Upper lobe of left lung (tissue), 4 donors: ENCODE results near the gene POLR3E.

ENCODE experiments used
- EP300 ChIP-seq, 4 donors: sonication (generic); formaldehyde crosslinking; IDR thresholded peaks; one replicate each; pipeline ENCODE4 v1.5.1; 2017; ENCODE audit warnings: antibody characterized with exemption in 4 of 4, control low read depth in 2 of 4
- POLR2A ChIP-seq, 4 donors: fragments of 450-650 bp; IDR thresholded peaks; one replicate each; pipeline ENCODE4 v1.5.1; 2016 to 2017; ENCODE audit warnings: antibody characterized with exemption in 4 of 4, mild to moderate bottlenecking in 2 of 4
- POLR2AphosphoS5 ChIP-seq, 2 donors: sonication (generic); formaldehyde crosslinking; IDR thresholded peaks; one replicate each; pipeline ENCODE4 v1.5.1; 2017; ENCODE audit warnings: antibody characterized with exemption in 2 of 2
- TF ChIP-seq, protein P1 (sequence below), 6 experiments: fragments of 450-650 bp in 4 of 6; fragments of 200-600 bp in 2 of 6; sonication (generic) in 2 of 6; IDR thresholded peaks; one replicate each; pipeline ENCODE4 v1.5.1; 2016 to 2019; ENCODE audit warnings: antibody characterized with exemption in 6 of 6

- no peak for TF ChIP-seq POLR2A (IDR thresholded peaks at IDR 0.05)
- TF ChIP-seq, protein P1, sequence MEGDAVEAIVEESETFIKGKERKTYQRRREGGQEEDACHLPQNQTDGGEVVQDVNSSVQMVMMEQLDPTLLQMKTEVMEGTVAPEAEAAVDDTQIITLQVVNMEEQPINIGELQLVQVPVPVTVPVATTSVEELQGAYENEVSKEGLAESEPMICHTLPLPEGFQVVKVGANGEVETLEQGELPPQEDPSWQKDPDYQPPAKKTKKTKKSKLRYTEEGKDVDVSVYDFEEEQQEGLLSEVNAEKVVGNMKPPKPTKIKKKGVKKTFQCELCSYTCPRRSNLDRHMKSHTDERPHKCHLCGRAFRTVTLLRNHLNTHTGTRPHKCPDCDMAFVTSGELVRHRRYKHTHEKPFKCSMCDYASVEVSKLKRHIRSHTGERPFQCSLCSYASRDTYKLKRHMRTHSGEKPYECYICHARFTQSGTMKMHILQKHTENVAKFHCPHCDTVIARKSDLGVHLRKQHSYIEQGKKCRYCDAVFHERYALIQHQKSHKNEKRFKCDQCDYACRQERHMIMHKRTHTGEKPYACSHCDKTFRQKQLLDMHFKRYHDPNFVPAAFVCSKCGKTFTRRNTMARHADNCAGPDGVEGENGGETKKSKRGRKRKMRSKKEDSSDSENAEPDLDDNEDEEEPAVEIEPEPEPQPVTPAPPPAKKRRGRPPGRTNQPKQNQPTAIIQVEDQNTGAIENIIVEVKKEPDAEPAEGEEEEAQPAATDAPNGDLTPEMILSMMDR (IDR thresholded peaks at IDR 0.05) = no peak
- no peak for TF ChIP-seq EP300 (IDR thresholded peaks at IDR 0.05)
- no peak for TF ChIP-seq POLR2AphosphoS5 (IDR thresholded peaks at IDR 0.05)
These were observed 60.4 kb downstream of the POLR3E start for GRCh38 chr16:22357635-22357971.
